ENCODE measurements around the gene EFCAB6.

Gene EFCAB6

DNA sequence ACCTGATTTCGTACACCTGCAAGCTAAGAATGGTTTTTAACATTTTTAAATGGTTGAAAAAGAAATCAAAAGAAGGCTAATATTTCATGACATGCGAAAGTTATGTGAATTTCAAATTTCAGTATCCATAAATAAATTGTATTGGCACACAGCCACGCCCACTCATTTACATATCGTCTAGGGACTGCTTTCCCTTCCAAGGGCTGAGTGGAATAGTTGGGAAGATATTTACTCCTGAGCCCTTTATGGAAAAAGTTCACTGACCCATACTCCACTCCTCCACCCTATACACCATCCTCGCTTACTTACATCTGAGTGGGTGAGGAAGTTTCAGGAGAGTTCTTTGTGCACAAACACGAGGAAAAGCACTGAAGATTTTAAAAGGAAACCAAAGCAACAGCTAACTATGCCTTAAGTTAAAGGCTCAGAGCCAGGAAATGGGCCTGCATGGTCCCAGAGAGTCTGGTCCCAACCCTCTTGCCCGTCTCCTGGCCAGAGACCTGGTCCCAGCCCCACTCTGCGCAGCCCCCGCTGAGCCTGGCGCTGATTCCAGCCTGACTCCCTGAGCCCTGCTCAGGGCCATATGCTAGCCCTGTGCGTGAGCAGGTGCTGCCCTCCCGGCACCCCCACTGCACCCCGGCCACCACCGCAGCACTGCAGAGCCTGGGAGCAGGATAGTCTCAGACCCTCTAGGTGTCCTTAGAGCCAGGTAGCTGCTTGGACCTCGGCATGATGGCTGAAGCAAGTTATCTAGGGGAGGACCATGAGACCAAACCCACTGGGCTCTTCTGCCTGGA, 69.8 kb downstream of the EFCAB6 start:
- no peak for DNase-seq

DNA sequence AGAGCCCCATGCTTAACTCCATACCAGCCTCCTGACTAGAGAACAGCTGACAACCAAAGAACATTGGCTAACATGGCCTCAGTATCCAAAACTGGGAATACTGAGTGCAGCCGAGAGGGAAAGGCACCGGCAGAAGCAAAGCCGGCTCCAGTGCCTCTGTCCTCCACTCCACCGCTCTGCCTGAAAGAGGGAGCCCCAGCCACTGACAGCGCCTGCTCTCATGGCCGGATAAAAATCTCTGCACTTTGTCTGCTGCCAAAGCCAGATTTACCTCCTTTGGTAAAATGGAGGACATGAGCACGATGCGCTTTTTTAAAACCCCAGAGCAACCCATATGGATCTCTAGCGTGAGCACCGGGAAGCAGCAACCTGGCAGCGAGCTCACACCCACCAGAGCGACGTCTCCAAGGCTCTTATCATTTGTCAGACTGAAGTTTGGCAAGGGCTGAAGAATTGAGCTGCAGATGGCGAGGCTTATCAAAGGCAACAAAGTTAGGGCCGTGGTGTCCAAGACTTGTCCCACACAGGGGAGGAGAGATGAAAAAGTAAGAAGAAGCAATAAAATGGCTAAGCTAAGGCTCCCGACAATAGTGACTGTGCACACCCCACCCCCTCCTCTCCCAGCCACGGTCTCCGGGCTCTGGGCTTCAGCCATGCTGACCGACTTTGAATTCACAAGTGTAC, 71.4 kb downstream of the EFCAB6 start:
- DNase-seq, result peak; percentile 64

DNA sequence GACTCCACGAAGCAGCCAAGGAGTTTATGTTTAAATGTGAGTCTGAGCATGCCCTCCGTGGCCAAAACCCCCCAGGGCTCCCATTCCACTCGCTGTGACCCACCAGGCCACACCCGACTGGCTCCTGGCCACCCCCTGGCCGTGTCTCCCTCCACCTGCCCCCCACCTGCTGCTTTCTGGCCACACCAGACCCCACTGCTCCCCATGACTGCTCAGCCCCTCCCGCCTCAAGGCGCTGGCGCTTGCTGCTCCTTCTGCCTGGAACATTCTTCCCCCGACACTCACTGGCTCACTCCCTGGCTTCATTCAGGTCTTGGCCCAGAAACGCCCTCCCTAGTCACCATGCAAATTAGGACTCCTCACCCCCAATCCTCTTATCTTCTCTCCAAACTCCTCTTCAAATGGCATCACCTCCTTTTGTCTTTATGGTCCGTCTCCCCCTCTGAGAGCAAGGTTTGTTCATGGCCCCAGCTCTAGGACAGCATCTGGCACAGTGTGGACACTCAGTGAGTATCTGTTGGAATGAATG, 72.2 kb downstream of the EFCAB6 start:
- no peak for DNase-seq

DNA sequence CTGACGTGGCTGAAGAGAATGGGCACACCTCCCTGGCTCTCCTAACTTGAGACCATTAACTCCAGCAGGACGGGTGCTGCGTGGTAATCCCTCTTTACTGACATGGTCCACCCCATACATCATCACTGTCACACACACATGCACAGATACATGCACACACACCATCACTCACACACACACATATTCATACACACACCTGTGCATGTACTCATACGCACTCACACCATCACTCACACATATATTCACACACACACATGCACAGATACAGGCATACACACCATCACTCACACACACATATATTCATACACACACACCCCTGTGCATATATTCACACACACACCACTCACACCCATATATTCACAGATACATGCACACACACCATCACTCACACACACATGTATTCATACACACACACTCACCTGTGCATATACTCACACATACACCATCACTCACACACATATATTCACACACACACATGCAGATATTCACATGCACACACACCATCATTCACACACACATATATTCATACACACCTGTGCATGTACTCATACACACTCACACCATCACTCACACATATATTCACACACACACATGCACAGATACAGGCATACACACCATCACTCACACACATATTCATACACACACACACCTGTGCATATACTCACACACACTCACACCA, 74.8 kb downstream of the EFCAB6 start:
- DNase-seq, result no peak

DNA sequence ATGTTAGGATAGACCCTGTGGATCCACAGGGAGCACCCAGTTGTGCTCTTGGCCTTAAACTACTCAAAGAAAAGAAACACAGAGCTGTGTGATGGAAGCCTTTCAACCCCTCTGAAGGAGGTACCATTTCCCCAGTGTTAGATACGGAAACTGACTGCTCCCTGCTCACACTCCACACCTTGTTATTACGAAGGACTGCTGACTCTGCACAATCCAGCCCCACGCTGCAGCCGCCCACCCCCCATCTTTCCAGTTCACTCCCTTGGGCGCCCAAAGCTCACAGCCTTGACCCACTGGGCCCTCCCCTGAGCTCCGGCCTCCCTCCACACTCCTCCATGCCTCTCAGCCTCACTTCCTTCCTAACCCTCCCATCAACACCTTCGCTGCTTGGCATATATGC, 75.5 kb downstream of the EFCAB6 start:
- DNase-seq, result no peak

DNA sequence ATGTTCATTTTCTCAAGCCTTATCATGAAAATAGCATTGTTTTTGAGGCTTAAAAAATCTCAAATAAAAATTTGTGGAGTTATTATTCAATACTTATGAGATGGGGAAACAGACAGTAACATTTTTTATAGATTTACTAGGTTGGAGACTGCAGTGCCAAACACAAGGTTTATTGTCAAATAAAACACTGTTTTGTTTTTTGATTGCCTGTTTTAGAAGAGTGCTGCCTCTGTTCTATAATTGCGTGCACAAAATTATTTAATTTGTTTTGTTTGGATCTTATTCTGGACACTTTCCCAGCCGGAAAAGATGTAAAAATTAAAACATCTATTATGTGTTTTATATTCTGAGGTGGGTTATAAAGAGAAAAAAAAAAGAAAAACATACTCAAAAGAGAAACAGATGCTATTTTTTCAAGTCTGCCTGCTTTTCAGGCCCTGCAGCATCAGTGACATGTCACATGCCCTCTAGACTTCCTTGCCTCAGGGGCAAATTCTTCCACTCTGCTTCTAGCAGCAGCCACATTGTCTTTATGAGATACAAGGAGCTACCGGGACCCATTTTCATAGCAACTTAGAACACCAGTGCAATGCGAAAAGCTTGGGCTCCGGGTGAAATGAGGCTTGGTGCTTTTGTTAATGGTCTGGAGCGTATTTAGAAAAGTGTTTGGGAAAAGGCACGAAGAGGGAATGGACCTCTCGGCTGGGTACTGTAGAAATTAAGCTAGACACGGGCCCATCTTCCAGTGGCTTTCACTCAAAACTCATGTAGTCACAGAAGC, 77.5 kb downstream of the EFCAB6 start:
- DNase-seq, result no peak

DNA sequence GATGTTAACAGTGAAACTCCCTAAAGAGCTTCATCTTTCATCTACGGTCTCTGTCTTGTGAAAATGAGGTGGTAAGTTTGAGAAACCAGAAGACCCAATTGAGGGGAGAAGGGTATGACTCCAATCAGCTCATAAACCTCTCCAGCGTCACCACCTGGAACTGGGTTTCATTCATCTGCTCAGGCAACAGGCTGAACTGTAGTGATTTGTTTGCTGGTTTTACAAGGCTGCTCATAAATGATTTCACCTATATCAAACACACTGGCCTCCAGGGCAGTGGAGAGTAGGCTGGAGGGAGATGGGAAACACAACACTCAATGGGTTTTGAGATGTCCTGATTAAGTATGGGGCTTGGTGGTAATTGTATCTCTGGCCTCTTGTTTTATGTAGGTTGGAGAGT, 79.0 kb downstream of the EFCAB6 start:
- no peak for DNase-seq

DNA sequence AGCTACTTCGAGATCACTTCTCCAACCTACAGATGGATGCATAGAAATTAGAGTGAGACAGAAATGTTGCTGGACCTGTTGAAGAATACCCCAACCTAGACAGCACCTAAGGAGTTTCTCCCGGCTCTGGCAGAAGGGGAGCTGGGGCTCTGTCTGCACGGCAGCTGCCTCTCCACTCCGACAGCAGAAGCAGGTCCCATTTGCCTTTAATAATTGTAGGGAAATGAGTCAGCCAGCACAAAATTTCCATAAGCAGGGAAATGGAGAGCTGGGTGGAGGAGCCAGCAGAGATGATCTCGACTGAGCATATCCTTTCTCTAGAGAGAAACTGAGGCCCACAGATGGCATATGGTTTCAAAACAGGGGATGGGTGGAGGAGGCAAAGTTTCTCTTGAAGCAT, 80.1 kb downstream of the EFCAB6 start:
- DNase-seq, result no peak

DNA sequence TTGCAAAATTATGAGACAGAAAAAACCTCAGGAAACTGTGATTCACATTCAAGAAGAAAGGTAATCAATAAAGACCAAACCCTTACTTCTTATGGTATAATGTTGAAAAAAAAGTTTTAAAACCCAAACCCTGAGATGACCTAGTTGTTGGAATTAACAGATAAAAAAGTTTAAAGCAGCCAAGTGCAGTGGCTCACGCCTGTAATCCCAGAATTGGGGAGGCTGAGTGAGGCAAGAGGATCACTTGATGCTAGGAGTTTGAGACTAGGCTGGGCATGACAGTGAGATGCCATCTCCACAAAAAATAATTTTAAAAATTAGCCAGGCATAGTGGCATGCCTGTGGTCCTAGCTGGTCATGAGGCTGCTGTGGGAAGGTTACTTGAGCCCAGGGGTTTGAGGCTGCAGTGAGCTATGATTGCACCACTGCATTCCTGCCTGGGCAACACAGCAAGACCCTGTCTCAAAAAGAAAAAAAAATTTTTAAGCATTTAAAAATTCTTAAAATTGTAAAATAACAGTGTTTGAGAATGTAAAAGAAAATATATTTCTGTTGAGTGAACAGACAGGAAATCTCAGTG, 85.1 kb downstream of the EFCAB6 start:
- no peak for DNase-seq

DNA sequence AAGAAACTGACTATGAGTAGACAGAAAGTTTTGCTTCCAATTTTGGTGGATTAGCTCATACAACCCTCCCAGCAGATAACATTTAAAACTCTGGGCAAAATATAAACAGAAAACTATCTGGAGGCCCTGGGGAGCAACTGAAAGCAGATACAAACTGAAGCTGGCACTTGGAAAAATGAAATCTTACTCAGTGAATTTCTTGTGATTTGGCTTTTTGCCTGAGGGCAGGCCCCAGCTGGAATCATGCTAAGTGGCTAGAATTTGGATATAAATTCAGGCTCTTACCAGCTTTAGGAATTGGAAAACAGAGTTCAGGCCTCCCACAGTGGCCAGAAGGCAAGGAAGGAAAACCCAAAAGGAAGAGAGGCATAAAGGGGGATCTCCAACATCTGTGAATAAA, 85.8 kb downstream of the EFCAB6 start:
- DNase-seq, result no peak

DNA sequence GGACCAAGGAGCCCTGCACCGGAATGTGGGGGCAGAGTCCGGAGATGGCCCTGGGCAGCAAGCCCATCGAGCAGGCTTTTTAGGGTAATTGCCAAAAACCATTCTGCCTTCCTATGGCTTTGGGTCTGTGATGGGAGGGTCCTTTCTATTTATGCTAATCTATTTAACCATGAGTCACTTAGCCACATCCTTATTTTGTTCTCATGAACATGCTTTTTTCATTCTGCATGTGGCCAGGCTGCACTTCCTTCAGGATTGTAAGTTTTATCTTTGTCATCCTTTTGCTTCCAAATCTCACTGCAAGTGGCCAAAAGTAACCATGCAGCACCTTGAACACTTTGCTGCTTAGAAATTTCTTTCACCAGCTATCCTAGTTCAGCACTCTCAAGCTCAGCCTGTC, 88.3 kb downstream of the EFCAB6 start:
- DNase-seq, result peak; percentile 63

DNA sequence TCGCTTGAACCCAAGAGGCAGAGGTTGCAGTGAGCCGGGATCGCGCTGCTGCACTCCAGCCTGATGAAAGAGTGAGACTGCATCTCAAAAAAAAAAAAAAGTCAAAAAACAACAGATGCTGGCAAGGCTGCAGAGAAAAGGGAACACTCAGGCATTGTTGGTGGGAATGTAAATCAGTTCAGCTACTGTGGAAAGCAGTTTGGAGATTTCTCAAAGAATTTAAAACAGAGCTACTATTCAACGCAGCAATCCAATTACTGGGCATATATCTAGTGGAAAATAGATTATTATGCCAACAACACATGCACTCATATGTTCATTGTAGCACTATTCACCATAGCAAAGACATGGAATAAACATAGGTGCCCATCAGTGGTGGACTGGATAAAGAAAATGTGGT, 89.7 kb downstream of the EFCAB6 start:
- DNase-seq, result no peak

DNA sequence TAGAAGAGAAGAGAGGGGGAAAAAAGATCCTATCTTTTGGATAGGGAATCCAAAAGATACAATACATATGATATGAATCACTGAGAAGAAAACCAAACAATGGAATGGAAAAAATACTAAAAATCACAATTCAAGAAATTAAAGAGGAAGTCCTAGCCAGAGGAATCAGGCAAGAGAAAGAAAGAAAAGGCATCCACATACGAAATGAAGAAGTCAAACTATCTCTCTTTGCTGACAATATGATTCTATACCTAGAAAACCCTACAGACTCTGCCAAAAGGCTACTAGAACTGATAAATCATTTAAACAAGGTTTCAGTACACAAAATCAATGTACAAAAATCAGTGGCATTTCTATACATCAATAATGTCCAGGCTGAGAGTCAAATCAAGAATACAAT, 91.4 kb downstream of the EFCAB6 start:
- no peak for DNase-seq

DNA sequence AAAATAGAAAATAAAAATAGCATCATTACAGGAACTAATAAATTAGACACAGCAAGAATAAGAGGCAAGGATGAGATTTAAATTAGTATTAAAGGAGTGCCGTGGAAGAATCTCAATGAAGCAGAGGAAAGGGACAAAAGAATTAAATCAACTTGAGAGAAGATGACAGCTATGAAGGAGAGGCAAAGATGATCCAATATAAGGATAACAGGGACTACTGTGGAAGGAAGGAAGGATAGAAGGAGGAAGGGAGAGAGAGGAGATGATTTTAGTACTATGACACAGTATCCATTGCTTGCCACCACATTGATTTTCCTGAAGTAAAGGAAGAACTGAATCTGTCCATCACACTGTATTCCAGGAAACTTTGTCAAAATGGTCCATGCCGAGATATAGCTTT, 98.0 kb downstream of the EFCAB6 start:
- no peak for DNase-seq

DNA sequence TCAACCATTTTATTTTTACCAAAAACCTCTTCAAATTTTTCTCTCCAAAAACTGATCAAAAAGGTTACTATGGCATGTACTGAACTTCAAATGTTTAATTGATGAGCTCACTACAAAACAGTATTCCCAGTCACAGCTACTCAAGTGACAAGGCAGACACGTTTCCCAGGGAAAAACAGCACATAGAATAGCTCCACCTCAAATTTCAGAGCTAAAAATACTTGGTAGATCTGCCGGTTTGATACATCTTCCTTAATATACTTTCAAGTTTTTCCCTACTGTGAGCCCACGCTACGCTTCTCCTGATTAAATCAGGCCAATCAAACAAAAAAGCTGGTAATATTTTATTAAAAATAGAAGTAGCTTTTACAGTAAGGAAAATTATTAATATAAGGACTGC, 100.4 kb downstream of the EFCAB6 start:
- no peak for DNase-seq

DNA sequence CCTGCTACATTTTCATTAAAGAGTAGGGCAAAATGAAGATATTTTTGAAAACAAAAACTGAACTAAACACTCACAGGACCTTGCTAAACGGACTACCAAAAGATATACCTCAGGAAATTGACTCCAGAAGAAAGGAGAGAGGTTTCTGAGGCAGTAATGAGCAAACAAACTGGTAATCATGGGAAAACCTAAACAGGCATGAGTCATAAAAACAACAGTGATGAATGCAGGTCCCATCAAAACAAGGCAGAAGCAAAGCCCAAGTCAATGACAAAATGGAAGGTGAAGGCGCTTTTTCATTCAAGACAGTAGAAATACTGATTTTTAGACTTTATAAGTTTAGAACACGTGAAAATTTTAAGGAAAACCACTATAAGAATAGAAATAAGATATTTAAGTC, 104.5 kb downstream of the EFCAB6 start:
- DNase-seq, result no peak

DNA sequence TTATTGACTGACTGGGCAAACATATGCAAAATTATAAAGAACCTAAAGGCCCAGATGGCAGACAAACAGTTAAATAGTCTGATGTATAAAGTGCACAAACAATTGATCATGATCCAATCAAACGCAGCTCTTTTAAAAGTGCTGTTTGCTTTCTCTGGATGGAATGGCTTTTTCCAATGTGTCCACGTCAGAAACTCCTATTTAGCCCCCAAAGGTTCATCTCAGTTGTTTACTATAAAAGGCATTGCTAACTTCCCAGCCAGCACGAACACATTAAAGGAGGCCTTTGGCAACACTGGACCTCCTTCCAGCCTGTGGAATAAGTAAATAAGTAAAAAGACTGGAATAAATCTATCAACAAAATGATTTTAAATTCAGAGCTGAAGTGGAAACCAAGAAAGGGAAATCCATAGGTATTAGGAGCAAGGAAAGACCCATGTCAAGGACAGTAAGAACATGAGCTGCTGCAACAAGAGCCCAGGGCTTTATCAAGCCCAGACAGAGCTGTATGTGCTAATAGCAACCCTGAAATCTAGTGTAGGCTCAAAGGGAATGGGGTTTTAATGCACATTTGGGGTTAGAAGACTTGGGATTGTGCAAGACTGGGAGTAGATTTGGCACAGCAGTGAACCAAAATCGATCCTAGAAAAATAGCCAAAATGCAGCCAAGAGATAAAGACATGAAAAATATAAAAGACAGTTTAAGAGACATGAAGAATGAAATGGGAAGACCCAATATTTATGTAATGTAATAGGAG, 105.4 kb downstream of the EFCAB6 start:
- no peak for DNase-seq

DNA sequence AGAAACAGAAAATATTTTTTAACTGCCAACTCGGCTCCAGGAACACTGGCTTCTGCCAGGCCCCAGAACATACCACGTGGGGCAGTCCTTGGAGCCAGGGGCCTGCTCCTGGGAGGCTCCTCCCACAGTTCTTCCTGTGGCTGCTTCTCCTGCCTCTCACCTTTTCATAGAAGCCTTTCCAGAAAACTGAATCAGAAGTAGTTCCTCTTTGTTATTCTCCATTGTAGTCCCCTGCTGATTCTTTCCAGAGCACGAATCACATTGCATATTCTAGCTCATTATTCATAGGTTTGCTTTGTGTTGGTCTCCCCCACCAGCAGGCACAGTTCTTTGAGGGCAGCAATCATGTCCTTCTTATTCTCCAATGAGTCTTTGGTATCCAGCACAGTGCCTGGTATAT, 106.0 kb downstream of the EFCAB6 start:
- no peak for DNase-seq

DNA sequence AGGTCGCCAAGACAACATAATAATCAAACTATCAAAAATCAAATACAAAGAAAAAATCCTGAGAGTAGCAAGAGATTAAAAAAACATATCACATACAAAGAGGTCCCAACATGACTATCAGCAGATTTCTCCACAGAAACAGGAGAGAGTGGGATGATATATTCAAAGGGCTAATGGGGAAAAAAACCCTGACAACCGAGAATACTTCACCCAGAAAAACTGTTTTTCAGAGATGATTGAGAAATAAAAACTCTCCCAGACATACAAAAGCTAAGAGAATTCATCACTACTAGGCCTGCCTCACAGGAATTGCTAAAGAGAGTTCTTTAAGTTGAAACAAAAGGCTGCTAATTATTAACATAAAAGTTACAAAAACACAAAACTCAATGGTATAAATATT, 108.1 kb downstream of the EFCAB6 start:
- no peak for DNase-seq

DNA sequence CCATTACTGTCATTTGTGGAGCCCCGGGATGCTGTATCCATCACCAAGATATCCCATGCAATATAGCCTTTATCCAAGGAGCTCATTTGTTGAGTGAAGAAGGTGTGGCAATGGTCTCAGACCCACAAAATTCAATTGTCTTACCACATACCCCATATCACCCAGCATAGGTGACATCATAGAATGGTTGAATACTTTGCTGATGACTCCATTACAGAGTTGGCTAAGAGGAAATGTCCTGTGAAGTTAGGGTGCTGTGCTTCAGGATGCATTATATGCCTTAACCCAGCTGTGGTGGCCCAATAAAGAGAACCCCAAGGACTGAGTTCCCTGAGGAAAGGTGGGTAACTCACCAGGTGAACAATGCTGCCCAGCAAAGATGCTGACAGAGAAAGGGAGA, 113.7 kb downstream of the EFCAB6 start:
- DNase-seq, result no peak

DNA sequence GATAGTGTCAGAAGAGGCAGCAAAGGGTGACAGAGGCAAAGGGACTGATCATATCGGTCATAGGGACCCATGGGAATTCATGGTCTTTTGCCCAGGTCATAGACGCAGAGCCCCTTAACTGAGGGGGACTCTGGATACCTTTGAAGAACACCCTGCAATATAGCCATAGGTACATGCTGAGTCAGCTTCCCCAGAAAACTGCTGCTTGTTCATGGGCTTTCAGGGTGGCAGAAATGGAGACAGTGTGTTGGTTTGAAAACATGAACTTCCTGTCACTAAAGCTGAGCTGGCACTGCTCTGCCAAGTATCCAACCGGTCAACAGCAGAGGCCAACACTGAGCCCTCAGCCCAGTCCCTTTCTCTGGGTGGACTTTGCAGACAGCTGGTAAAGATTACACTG, 114.2 kb downstream of the EFCAB6 start:
- no peak for DNase-seq

DNA sequence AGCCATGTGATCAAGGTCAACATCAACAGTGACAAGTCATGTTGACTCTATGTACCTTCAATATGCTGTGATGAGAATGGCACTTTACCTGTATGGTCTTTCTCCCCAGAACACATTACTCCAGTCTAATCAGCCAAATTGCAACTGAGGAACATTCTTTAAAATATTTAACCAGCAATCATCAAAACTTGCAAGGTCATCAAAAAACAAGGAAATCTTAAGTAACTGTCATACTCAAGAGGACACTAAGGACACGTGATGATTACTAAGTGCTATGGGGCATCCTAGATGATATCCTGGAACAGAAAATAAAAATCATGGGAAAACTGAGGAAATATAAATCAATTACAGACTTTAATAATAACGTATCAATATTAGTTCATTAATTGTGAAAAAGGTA, 118.9 kb downstream of the EFCAB6 start:
- no peak for DNase-seq

All from hematopoietic multipotent progenitor cell treated with erythropoietin and hydrocortisone succinate and interleukin-3 and kit ligand, for 4 days (in vitro differentiated cells).